Gastroesophageal sphincter (tissue), 4 donors: ENCODE data around the gene TBR1. TPM values are rescaled to one million over a fixed set of nuclear protein-coding genes. Genes with fewer than 3 reads are reported as not detected.

ENCODE experiments used
- ATAC-seq: fragments of 150-250 bp; one replicate; pipeline ENCODE4 v1.9.1; 2016; ENCODE audit warnings: mild to moderate bottlenecking, moderate library complexity
- H3K27ac ChIP-seq, 4 donors: fragments of 200-600 bp; sonication (generic) in 3 of 4; 1 replicate in 3 of 4; 2 replicates in 1 of 4; pipeline ENCODE4 v1.5.1; 2016 to 2019
- H3K27me3 ChIP-seq: fragments of 200-600 bp; sonication (generic); one replicate; pipeline ENCODE4 v1.5.1; 2019
- H3K36me3 ChIP-seq, 2 donors: fragments of 200-600 bp; sonication (generic); one replicate each; pipeline ENCODE4 v1.5.1; 2019; ENCODE audit warnings: control low read depth in 1 of 2
- H3K4me1 ChIP-seq, 3 donors: fragments of 200-600 bp; sonication (generic); 1 replicate in 2 of 3; 2 replicates in 1 of 3; pipeline ENCODE4 v1.5.1; 2016 to 2019; ENCODE audit warnings: control low read depth in 2 of 3
- H3K4me3 ChIP-seq, 2 donors: fragments of 200-600 bp; sonication (generic); one replicate each; pipeline ENCODE4 v1.5.1; 2019; ENCODE audit warnings: mild to moderate bottlenecking in 1 of 2, moderate library complexity in 1 of 2
- H3K9me3 ChIP-seq, 3 donors: fragments of 200-600 bp; sonication (generic); one replicate each; pipeline ENCODE4 v1.5.1; 2017 to 2019; ENCODE audit warnings: control low read depth in 2 of 3
- EP300 ChIP-seq: sonication (generic); formaldehyde crosslinking; IDR thresholded peaks from one replicate; pipeline ENCODE4 v1.6.1; 2017; ENCODE audit warnings: antibody characterized with exemption, mild to moderate bottlenecking
- POLR2A ChIP-seq, 2 donors: fragments of 450-650 bp; IDR thresholded peaks; one replicate each; pipeline ENCODE4 v1.6.1; 2017; ENCODE audit warnings: antibody characterized with exemption in 2 of 2, mild to moderate bottlenecking in 2 of 2, moderate library complexity in 1 of 2
- POLR2AphosphoS5 ChIP-seq: sonication (generic); formaldehyde crosslinking; IDR thresholded peaks from one replicate; pipeline ENCODE4 v1.6.1; 2017; ENCODE audit warnings: antibody characterized with exemption
- WGBS, 2 donors: methylation state at CpG; one replicate each; pipeline ENCODE4 v1.1.5; 2018; ENCODE audit warnings: low coverage in 1 of 2; 5-methylcytosine and 5-hydroxymethylcytosine counted together
- total RNA-seq, 4 donors: library from RNA; depleted of rRNA; stranded (reverse); fragments of >200 nt; gene quantifications; one replicate each; pipeline ENCODE4 v1.1.0, GENCODE V29; 2016
- TF ChIP-seq, protein P1 (sequence below), 4 experiments: fragments of 200-600 bp in 2 of 4; fragments of 450-650 bp in 2 of 4; sonication (generic) in 1 of 4; IDR thresholded peaks; one replicate each; pipeline ENCODE4 v1.5.1; 2017 to 2019; ENCODE audit warnings: antibody characterized with exemption in 4 of 4, mild to moderate bottlenecking in 2 of 4, moderate library complexity in 2 of 4

Gene TBR1
- total RNA-seq, 4 donors from 2014 or later, result not detected

DNA sequence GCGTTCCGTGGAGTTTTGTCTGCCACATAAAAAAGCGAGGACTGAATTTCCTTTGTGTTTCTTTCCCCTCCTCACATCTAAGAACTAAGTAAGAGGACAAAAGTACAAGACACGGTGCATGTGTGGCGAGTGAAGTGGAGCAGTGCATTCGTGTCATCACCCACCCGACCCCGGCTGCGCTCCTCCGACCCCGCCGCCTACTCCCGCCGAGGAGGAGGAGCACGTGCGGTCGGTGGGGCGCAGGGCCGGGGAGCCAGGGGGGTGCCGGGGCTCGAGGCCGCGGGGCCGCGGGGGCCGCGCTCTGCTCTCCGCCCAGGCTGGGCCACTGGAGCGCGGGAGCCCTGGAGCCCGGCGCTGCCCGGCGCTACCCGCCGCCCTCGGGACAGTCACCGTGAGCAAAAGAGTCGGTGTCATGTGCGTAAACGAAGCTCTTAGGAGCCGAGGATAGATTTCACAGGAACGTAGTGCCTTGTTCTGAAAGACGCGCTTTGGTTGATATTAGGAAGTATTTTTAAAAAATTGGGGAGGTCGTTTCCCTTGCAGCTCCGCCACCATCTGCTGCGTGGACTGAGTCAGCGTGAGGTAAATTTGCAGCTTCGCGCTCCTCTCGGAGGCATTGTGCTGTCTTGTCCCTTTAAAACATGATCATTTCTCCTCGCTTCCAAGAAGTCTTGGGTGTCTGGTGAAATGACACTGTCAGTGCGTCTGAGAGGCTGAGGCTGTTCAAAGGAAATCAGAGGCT is 11.0 kb downstream of the TBR1 start:
- peaks cover 0 to 15% (median 0%) of the 10 kb centered on the region in 3 donors for H3K9me3 ChIP-seq
- H3K27ac ChIP-seq, result no peak overlapping the region
- no peak for TF ChIP-seq POLR2A (IDR thresholded peaks at IDR 0.05)
- TF ChIP-seq POLR2AphosphoS5, result no peak
- TF ChIP-seq, protein P1, sequence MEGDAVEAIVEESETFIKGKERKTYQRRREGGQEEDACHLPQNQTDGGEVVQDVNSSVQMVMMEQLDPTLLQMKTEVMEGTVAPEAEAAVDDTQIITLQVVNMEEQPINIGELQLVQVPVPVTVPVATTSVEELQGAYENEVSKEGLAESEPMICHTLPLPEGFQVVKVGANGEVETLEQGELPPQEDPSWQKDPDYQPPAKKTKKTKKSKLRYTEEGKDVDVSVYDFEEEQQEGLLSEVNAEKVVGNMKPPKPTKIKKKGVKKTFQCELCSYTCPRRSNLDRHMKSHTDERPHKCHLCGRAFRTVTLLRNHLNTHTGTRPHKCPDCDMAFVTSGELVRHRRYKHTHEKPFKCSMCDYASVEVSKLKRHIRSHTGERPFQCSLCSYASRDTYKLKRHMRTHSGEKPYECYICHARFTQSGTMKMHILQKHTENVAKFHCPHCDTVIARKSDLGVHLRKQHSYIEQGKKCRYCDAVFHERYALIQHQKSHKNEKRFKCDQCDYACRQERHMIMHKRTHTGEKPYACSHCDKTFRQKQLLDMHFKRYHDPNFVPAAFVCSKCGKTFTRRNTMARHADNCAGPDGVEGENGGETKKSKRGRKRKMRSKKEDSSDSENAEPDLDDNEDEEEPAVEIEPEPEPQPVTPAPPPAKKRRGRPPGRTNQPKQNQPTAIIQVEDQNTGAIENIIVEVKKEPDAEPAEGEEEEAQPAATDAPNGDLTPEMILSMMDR (IDR thresholded peaks at IDR 0.05), result no peak
- H3K4me1 ChIP-seq, result peaks cover 0 to 32% (median 5%) of the 10 kb centered on the region in 3 donors
- peak overlapping the region in 1 of 2 donors; percentile 35 for H3K4me3 ChIP-seq
- 6 to 7% methylated on average over 9 to 22 of the region's 54 CpGs for WGBS, 2 donors
- peaks cover 100% of the 10 kb centered on the region for H3K27me3 ChIP-seq
- peak; percentile 14 for ATAC-seq
- no peaks in the 10 kb centered on the region for H3K36me3 ChIP-seq

DNA sequence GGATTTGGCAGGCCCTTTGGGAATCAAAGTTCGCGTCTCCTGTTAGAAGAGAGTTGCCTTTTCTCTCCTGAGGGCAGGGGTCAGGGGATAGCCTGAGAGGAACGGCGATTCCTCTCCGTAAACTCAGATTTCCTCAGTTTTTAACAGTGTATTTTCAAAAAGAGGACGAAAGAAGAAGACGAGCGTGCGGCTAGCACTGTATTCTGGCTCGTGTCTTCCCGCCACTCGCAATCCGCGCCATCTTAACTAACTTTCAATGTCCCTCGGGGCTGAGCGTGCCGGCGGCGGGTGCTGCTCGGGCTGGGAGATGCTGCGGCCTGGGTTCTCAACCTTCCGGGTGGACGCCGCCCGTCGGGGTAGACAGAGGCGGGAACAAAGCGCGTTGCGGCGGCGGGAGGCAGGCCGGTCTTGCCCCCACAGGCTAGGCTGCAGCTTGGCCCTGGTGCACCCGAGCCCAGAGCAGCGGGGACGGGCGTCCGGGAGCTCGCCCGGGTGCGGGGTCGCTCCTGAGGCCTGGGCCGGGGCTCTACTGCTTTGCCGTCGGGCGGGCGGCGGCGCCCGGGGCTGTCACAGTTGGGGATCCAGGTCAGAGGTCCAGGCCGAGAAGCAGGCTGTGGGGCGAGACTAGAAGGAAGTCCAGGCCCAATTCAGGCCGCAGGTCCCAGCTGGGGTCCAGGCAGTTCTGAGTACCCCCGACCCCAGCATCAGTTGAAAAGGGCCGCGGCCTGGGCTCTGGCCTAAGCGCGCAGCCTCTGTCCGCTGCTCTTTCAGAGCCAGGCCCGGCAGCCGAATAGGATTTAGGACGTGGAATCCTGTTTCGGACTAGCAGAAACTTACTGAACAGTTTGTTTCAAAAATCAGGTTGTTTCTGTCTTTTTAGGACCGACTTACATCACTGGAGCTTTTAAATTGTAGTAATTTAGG is 11.8 kb downstream of the TBR1 start:
- Histone ChIP-seq H3K4me1 (peaks cover 0 to 32% (median 5%) of the 10 kb centered on the region in 3 donors), H3K4me3 (peak overlapping the region in 1 of 2 donors; percentile 35), H3K36me3 (no peaks in the 10 kb centered on the region), H3K9me3 (peaks cover 0 to 14% (median 0%) of the 10 kb centered on the region in 3 donors), H3K27ac (no peak overlapping the region), H3K27me3 (peaks cover 94% of the 10 kb centered on the region)
- no peak for ATAC-seq
- TF ChIP-seq POLR2A (IDR thresholded peaks at IDR 0.05) (no peak), EP300 (no peak), POLR2AphosphoS5 (no peak)
- WGBS, 2 donors, result 60 to 69% methylated on average over 2 to 12 of the region's 64 CpGs

DNA sequence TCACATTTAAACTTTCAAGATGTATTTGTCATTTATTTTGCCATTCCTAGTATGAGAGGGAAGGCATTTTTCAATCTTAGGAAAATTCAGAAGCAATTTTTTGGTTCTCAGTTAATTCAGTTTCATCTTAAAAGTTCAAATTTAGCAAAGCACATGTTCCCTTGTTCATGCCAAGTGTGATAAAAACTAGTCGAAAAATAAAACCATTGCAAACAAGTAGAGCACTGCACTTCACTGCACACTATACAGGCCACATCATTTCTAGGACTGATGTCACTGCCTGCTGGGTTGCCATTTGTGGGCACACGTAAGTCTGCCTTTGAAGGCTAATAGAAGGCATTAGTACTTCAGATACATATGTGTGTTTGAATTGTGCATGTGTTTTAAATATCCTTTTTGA is 14.3 kb downstream of the TBR1 start:
- no peak for TF ChIP-seq POLR2AphosphoS5
- TF ChIP-seq POLR2A (IDR thresholded peaks at IDR 0.05), result no peak
- TF ChIP-seq, protein P1 (IDR thresholded peaks at IDR 0.05), result no peak
- no peak for TF ChIP-seq EP300
- 61 to 83% methylated on average over 2 of the region's 2 CpGs for WGBS, 2 donors

DNA sequence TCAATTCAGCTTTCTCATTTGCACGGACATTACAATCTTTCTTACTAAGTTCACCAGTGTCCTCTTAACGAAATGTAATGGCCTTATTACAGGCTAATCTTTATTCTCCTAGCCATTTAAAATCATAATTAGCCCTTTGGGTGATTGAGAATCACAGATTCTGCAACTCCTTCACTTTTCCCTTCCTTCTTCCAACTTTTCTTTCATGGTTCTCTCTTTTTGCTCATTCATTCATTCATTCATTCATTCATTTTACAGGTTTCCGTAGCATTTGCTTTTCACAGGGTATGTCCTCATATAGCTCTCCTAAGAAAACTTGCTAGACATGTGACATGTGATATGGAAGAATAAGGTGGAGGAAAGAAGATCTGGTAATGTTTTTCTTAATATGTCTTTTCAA is 16.0 kb downstream of the TBR1 start:
- Histone ChIP-seq H3K9me3 (peaks cover 0 to 14% (median 0%) of the 10 kb centered on the region in 3 donors), H3K27ac (no peak overlapping the region), H3K36me3 (no peaks in the 10 kb centered on the region), H3K27me3 (peaks cover 76% of the 10 kb centered on the region), H3K4me3 (no peak overlapping the region), H3K4me1 (peaks cover 0 to 8% (median 0%) of the 10 kb centered on the region in 3 donors)
- WGBS, 2 donors, result 81 to 85% methylated on average over 3 of the region's 3 CpGs
- ATAC-seq, result no peak
- TF ChIP-seq, protein P1 (IDR thresholded peaks at IDR 0.05), result no peak
- TF ChIP-seq POLR2AphosphoS5 (no peak), POLR2A (IDR thresholded peaks at IDR 0.05) (no peak), EP300 (no peak)

More for the DNA sequence above, 14.3 kb downstream of the TBR1 start:
- ATAC-seq, result no peak
- H3K4me3 ChIP-seq, result no peak overlapping the region
- H3K9me3 ChIP-seq, result peaks cover 0 to 7% (median 0%) of the 10 kb centered on the region in 3 donors
- H3K27me3 ChIP-seq, result peaks cover 82% of the 10 kb centered on the region
- no peak overlapping the region for H3K27ac ChIP-seq
- H3K36me3 ChIP-seq, result no peaks in the 10 kb centered on the region
- peaks cover 0 to 16% (median 0%) of the 10 kb centered on the region in 3 donors for H3K4me1 ChIP-seq

DNA sequence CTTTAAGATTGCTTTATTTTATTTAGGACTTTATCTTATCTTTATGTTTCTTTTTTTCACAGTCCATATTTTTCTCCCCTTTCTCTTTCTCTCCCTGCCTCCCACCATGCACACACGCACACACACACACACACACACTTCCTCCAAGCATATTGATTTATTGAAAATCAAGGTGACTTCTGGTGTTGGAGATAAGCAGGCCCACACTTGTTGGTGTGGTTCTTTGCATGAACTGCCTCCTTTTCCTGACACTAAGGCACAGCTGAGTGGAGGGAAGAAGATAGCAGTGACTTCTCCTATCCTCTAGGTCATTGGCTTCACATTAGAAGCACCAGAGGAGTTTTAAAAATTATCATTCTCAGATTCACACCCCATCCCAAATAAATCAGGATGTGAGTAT is 18.0 kb downstream of the TBR1 start:
- TF ChIP-seq POLR2A (IDR thresholded peaks at IDR 0.05) (no peak), EP300 (no peak), POLR2AphosphoS5 (no peak)
- TF ChIP-seq, protein P1 (IDR thresholded peaks at IDR 0.05), result no peak
- WGBS, 2 donors, result 14 to 56% methylated on average over 1 of the region's 1 CpG
- Histone ChIP-seq H3K4me3 (no peak overlapping the region), H3K36me3 (no peaks in the 10 kb centered on the region), H3K9me3 (peaks cover 0 to 14% (median 0%) of the 10 kb centered on the region in 3 donors), H3K27me3 (peaks cover 60% of the 10 kb centered on the region), H3K27ac (no peak overlapping the region), H3K4me1 (no peaks in the 10 kb centered on the region)
- ATAC-seq, result no peak
